Glomerular endothelial cell (primary cell): ENCODE data around the gene CAMTA1. TPM values are rescaled to one million over a fixed set of nuclear protein-coding genes. Genes with fewer than 3 reads are reported as not detected.
"Not testable (repeated sequence)": the region's sequence is repeated elsewhere in the genome, so short reads cannot be mapped to it uniquely, and the experiment has no call there.

ENCODE experiments used
- DNase-seq: peaks from one replicate; pipeline ENCODE4 v3.0.0-alpha.2; 2011; ENCODE audit warnings: low read depth, low spot score; ENCODE audit errors: extremely low read depth
- total RNA-seq: library from RNA; depleted of rRNA; stranded (reverse); fragments of >200 nt; gene quantifications from 2 replicates; pipeline ENCODE4 v1.2.3, GENCODE V29; 2015

CAMTA1 gene
- total RNA-seq, 1 donor from 2014 or later, result 111 TPM

- no peak for DNase-seq
These were observed 587.3 kb downstream of the CAMTA1 start for GRCh38 chr1:7372477-7373120.

- DNase-seq, result no peak
These were observed 588.0 kb downstream of the CAMTA1 start for GRCh38 chr1:7373251-7373650.

GRCh38 chr1:7373876-7374562 is 588.8 kb downstream of the CAMTA1 start:
- no peak for DNase-seq

GRCh38 chr1:7374563-7375160 is 589.4 kb downstream of the CAMTA1 start:
- no peak for DNase-seq

DNA sequence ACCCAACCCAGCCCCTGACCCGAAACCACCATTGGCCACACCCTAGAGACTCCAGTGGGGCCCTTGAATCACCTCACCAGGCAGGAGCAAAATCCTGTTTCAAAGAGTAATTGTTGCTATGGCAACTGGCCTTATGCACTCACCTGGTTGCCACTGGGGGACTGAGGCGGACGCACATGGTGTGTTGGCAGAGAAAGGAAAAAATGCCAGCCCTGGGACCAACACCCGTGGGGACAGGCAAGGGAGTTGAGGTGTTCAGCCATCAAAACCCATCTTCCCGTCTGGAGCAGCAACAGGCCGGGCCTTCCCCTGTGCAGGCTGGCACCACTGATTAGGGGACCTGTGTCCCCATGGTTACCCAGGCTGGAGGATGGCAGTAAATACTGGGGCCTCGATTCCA is 590.1 kb downstream of the CAMTA1 start:
- no peak for DNase-seq

DNA sequence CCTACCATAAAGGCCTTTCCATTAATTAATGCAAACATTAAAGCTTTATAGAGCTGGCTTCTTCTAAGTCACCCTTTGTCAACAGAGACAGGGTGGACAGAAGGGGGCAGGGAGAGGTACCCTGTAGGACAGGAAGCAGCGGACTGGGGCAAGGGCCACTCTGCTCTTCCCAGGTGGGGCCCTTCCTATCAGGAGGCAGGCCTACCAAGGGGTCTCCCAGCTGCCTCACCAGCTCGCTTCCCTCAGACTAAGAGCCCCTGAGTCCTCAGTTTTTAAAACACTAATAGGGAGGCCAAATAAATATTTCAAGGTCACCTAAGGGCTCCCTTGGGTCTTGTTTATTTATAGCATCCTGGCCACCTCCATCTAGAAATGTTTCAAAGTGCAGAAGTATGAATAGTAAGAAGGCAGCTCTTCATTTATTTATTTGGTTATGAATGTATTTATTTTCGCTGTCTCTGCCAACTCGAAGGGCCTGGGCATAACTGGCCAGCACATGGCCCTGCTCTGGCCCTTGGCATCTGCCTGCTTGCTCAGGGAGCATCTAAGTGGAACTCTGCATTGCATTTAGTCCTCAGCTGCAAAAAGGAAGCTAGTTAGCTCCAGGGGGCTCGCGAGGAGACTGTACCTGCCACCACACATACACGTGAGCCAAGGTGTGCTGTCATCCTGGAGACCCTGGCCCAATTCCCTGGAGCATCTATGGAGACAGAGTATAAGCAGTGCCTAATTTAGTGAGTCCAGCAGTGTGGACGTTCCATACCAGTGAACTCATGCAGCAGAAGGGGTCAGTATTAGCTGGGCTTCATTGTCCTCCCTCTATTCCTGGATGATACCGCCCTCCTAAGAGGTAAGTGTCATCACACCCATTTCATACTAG is 590.8 kb downstream of the CAMTA1 start:
- no peak for DNase-seq

GRCh38 chr1:7376676-7377075 is 591.4 kb downstream of the CAMTA1 start:
- DNase-seq, result no peak

DNA sequence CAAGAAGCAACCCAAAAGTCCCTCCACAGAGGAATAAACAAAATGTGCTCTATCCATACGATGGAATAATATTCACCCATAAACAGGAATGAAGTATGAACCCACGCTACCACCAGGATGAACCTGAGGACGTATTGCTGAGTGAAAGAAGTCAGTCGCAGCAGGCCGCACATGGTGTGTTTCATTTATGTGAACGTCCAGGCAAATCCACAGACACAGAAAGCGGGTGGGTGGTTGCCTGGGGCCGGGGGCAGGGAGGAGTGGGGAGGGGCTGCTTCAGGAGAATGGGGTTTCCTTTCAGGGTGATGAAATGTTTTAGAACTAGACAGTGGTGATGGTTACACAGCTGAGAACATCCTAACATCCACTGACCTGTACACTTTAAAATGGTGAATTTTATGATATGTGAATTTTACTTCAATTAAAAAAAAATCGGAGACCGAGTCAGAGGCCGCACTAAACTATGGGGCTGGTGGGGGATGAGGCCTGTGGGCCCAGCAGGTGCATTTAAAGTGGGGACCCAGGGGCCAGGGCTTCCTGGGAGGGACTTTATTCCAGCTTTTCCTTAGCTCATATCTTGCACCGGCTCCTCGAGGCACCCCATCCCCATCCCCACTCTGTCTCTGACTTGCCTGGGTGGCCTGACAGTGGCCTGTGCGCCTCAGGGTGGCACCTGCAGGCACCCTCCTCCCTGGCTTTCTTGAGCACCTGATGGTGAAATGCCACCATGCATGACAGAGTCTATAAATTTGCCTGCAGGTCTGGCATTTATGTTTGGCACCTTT is 593.3 kb downstream of the CAMTA1 start:
- no peak for DNase-seq

DNA sequence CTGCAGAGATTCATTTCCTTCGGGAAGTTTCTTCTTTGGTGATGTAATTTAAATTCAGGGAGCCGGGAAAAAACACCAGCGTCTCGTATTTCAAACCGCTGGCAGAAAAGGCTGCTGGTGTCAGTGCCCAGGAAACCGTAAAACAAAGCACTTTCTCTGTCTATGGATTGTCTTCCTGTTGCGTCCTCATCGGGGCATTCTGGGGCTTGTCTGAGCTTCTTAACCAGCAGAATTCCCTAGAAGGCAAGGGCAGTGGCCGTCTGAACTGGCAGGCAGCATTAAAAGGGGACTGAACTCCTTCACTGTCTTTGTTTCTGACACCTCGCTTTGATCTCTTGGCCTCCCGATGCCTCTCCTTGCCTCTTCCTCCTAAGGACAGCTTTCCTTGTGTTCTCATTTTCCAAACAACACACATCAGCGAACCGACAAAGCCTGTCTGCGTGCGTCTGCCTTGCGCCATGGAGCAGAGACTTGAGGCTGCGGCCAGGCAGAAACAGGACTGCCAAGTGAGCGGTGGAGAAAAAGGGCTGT is 594.3 kb downstream of the CAMTA1 start:
- DNase-seq, result peak; percentile 55

GRCh38 chr1:7380068-7380467 is 594.8 kb downstream of the CAMTA1 start:
- DNase-seq, result not testable (repeated sequence)

GRCh38 chr1:7380712-7381111 is 595.5 kb downstream of the CAMTA1 start:
- no peak for DNase-seq

DNA sequence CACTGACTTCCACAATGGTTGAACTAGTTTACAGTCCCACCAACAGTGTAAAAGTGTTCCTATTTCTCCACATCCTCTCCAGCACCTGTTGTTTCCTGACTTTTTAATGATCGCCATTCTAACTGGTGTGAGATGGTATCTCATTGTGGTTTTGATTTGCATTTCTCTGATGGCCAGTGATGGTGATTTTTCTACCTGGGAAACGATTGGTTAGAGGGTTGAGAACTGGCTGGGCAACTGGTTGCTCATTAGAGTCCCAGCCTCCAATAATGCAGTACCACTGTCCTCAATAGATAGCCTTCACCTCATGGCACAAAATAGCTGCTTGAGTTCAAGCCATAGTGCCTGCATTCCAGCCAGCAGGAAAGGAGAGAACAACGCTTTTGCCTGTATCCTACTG is 596.5 kb downstream of the CAMTA1 start:
- DNase-seq, result not testable (repeated sequence)

GRCh38 chr1:7382971-7383370 is 597.7 kb downstream of the CAMTA1 start:
- no peak for DNase-seq

DNA sequence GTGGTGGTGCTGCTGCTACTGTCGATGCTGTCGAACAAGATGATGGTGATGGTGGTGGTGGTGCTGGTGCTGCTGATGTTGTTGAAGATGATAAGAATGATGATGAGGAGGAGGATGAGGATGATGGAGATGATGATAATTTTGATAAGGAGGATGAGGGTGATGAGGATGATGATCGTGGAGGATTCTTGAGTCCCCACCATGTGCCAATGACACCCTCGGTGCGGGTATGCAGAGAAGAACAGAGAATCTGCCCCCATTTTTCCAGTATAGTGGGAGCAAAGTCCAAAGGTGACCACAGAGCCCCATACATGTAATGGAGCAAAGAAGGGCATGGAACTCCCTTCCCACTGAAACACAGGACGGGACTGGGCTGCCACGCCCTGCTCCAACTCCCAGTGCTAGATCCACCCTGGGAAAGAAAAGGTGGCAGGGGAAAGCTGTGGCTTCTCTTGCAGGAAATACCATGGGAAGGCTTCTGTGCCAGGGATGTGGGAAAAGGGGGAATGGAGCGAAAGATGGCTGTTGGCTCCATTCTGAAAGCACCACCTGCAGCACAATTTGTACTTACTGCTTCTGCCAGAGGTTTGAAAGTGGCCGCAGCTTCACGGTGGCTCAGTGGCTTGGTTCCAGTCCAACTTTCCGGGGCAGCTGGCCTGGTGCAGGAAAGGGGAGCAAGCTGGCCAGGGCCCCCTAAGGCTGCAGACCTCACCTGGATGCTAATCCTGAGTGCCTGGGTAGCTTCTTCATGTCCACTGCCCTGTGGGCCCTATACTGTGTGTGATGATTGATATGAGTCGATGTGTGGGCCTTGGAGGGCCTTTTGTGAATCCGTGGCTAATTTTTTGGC is 598.6 kb downstream of the CAMTA1 start:
- DNase-seq, result no peak

DNA sequence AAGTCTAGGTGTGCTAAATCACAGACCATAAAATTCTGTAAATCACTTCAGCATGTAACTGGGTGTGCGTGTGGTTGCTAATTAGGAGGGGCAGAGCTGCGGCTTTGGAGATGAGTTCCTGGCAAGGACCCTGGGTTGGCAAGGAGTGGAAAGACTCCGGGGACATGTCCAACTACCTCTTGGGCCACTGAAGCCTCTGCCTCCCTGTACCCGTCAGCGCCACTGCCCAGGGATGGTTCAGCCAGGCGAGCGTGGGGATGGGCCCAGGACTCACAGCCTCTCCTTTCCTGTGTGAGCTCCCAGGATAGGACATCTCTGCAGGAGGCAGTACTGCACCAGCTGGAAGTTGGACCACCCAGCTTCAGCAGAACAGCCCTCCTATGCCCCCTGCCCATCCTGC is 599.4 kb downstream of the CAMTA1 start:
- DNase-seq, result no peak

GRCh38 chr1:7385471-7386225 is 600.4 kb downstream of the CAMTA1 start:
- DNase-seq, result no peak

GRCh38 chr1:7386226-7387052 is 601.2 kb downstream of the CAMTA1 start:
- no peak for DNase-seq
